Fibroblast of lung (primary cell): Measurements from ENCODE around the gene FLT3LG. TPM values are rescaled to one million over a fixed set of nuclear protein-coding genes. Genes with fewer than 3 reads are reported as not detected.

Experiments
- DNase-seq, 2 donors: peaks; one replicate each; pipeline versions ENCODE4 v3.0.0 to v3.0.0-alpha.2; 2010; ENCODE audit warnings: low read depth in 2 of 2
- H2AFZ ChIP-seq: 2 replicates; pipeline ENCODE4 v1.5.1; 2012; ENCODE audit warnings: low read length, control low read depth, inconsistent platforms
- H3K27ac ChIP-seq: 2 replicates; pipeline ENCODE4 v1.5.1; 2011; ENCODE audit warnings: low read length, control low read depth; ENCODE audit not compliant: insufficient read depth
- H3K27me3 ChIP-seq: 2 replicates; pipeline ENCODE4 v1.5.1; 2011; ENCODE audit warnings: mild to moderate bottlenecking, low read length; ENCODE audit not compliant: control insufficient read depth, insufficient read depth
- H3K36me3 ChIP-seq: 2 replicates; pipeline ENCODE4 v1.5.1; 2011; ENCODE audit warnings: low read length; ENCODE audit not compliant: control insufficient read depth, insufficient read depth
- H3K4me1 ChIP-seq: 2 replicates; pipeline ENCODE4 v1.5.1; 2011; ENCODE audit warnings: low read length; ENCODE audit not compliant: control insufficient read depth, insufficient read depth; ENCODE audit errors: extremely low read depth
- H3K4me2 ChIP-seq: 2 replicates; pipeline ENCODE4 v1.5.1; 2011; ENCODE audit warnings: low read length, control low read depth; ENCODE audit not compliant: insufficient read depth; ENCODE audit errors: extremely low read depth
- H3K4me3 ChIP-seq, 4 experiments: fragments of 200-600 bp in 1 of 4; sonication (generic) in 1 of 4; replicated peaks in 1 of 4; 2 replicates each; pipeline ENCODE4 v1.5.1; 2011 to 2016; ENCODE audit warnings: low read length in 4 of 4, low read depth in 3 of 4, mild to moderate bottlenecking in 3 of 4, control low read depth in 2 of 4, inconsistent platforms in 1 of 4, mixed read lengths in 1 of 4; ENCODE audit not compliant: insufficient read depth in 1 of 4; ENCODE audit errors: control extremely low read depth in 1 of 4
- H3K79me2 ChIP-seq: 2 replicates; pipeline ENCODE4 v1.5.1; 2012; ENCODE audit warnings: mild to moderate bottlenecking, low read length, inconsistent platforms; ENCODE audit not compliant: control insufficient read depth, insufficient read depth
- H3K9ac ChIP-seq: 2 replicates; pipeline ENCODE4 v1.5.1; 2011; ENCODE audit warnings: mild to moderate bottlenecking, low read length, control low read depth; ENCODE audit not compliant: insufficient read depth
- H3K9me3 ChIP-seq: 2 replicates; pipeline ENCODE4 v1.5.1; 2012; ENCODE audit warnings: low read depth, low read length; ENCODE audit not compliant: control insufficient read depth, insufficient read depth
- H4K20me1 ChIP-seq: 2 replicates; pipeline ENCODE4 v1.5.1; 2011; ENCODE audit warnings: low read length; ENCODE audit not compliant: control insufficient read depth, insufficient read depth; ENCODE audit errors: extremely low read depth
- EZH2 ChIP-seq: IDR thresholded peaks from 2 replicates; pipeline ENCODE4 v1.5.1; 2012; ENCODE audit warnings: low read length, control low read depth, mild to moderate bottlenecking; ENCODE audit errors: missing control alignments
- polyA plus RNA-seq, 2 donors: library from polyadenylated mRNA; depleted of rRNA in 1 of 2; stranded (reverse) in 1 of 2; unstranded in 1 of 2; fragments of >200 nt; gene quantifications; 2 replicates each; pipeline ENCODE4 v1.2.1, GENCODE V29; 2011 to 2012; ENCODE audit warnings: missing spikeins in 1 of 2
- total RNA-seq: library from RNA; depleted of rRNA; stranded (reverse); fragments of >200 nt; gene quantifications from 2 replicates; pipeline ENCODE4 v1.2.1, GENCODE V29; 2014
- TF ChIP-seq, protein P1 (sequence below), 2 donors: IDR thresholded peaks in 1 of 2; conservative IDR thresholded peaks in 1 of 2; 1 replicate in 1 of 2; 2 replicates in 1 of 2; pipeline ENCODE4 v1.5.1; 2011 to 2012; ENCODE audit warnings: low read length in 2 of 2, control low read depth in 1 of 2, inconsistent platforms in 1 of 2, low read depth in 1 of 2, mild to moderate bottlenecking in 1 of 2

The FLT3LG gene
- total and polyA plus RNA-seq, 2 donors (not counting 1 experiment from before 2014, with no cell fraction given) = 4.4 to 4.5 TPM

DNA sequence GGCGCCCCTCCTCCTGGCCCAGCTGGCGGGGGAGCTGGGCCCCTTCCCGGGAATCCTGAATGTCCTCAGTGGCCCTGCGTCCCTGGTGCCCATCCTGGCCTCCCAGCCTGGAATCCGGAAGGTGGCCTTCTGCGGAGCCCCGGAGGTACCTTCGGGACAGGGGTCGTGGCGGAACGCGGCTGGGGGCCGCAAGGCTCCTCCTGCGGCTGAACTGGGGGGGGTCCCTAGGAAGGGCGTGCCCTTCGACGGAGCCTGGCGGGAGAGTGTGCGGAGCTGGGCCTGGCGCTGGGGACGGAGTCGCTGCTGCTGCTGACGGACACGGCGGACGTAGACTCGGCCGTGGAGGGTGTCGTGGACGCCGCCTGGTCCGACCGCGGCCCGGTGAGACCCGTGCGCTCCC lies 12.4 kb upstream of the FLT3LG start:
- Histone ChIP-seq H3K4me2 (no peak overlapping the region), H3K9me3 (no peaks in the 10 kb centered on the region), H4K20me1 (no peaks in the 10 kb centered on the region), H3K4me3 (no peak overlapping the region), H3K9ac (no peak overlapping the region), H3K27me3 (no peaks in the 10 kb centered on the region), H3K79me2 (no peaks in the 10 kb centered on the region), H3K36me3 (no peaks in the 10 kb centered on the region), H2AFZ (no peak overlapping the region), H3K27ac (no peak overlapping the region), H3K4me1 (no peaks in the 10 kb centered on the region)
- no peak for DNase-seq
- no peak for TF ChIP-seq EZH2
- TF ChIP-seq, protein P1, sequence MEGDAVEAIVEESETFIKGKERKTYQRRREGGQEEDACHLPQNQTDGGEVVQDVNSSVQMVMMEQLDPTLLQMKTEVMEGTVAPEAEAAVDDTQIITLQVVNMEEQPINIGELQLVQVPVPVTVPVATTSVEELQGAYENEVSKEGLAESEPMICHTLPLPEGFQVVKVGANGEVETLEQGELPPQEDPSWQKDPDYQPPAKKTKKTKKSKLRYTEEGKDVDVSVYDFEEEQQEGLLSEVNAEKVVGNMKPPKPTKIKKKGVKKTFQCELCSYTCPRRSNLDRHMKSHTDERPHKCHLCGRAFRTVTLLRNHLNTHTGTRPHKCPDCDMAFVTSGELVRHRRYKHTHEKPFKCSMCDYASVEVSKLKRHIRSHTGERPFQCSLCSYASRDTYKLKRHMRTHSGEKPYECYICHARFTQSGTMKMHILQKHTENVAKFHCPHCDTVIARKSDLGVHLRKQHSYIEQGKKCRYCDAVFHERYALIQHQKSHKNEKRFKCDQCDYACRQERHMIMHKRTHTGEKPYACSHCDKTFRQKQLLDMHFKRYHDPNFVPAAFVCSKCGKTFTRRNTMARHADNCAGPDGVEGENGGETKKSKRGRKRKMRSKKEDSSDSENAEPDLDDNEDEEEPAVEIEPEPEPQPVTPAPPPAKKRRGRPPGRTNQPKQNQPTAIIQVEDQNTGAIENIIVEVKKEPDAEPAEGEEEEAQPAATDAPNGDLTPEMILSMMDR (conservative IDR thresholded peaks at IDR 0.05 in 1 of 2, IDR thresholded peaks at IDR 0.05 in 1 of 2; ENCODE audit: low read depth in 1 of 2, low read length in 2 of 2) = no peak

DNA sequence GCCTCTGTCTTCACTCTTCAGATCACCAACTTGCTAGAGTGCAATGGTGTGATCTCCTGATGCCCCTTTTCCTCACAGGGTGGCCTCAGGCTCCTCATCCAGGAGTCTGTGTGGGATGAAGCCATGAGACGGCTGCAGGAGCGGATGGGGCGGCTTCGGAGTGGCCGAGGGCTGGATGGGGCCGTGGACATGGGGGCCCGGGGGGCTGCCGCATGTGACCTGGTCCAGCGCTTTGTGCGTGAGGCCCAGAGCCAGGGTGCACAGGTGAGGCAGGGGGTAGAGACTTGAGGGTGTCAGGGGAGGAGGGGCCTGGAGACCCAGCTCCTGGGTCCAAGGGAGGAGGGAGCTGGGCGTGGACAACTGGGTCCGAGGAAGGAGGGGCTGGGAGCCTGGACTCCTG lies 11.5 kb upstream of the FLT3LG start:
- H3K9me3 ChIP-seq = no peaks in the 10 kb centered on the region
- H3K4me2 ChIP-seq = no peak overlapping the region
- H3K4me1 ChIP-seq = no peaks in the 10 kb centered on the region
- no peak overlapping the region for H3K9ac ChIP-seq
- H4K20me1 ChIP-seq = no peaks in the 10 kb centered on the region
- no peaks in the 10 kb centered on the region for H3K36me3 ChIP-seq
- no peak overlapping the region for H3K27ac ChIP-seq
- H2AFZ ChIP-seq = no peak overlapping the region
- H3K79me2 ChIP-seq = no peaks in the 10 kb centered on the region
- no peak for TF ChIP-seq EZH2
- TF ChIP-seq, protein P1 (conservative IDR thresholded peaks at IDR 0.05 in 1 of 2, IDR thresholded peaks at IDR 0.05 in 1 of 2; ENCODE audit: low read depth in 1 of 2, low read length in 2 of 2) = no peak
- no peaks in the 10 kb centered on the region for H3K27me3 ChIP-seq
- no peak for DNase-seq
- H3K4me3 ChIP-seq = no peak overlapping the region

DNA sequence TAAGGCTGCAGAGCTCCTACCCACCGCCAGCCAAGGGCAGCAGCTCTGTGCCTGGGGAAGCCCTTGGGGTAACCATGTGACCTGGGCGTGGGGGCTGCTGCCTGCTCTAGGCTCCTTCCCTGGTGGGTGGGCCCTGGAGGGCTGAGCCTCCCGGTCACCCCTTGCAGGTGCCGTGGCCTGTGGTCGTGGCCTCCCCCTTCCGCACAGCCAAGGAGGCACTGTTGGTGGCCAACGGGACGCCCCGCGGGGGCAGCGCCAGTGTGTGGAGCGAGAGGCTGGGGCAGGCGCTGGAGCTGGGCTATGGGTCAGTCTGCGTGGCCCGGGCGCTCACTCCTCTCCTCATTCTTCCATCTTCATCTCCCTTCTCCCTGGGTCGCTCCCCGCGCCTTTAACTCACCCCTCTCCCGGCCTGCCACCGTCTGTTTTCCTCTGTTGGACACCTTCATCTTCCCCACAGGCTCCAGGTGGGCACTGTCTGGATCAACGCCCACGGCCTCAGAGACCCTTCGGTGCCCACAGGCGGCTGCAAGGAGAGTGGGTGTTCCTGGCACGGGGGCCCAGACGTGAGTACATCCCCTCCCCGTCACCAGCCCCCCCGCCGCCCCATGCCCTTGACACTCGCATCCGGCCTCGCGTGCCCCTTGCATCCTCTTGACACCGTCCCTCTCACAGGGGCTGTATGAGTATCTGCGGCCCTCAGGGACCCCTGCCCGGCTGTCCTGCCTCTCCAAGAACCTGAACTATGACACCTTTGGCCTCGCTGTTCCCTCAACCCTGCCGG lies 9.9 kb upstream of the FLT3LG start:
- H3K27ac ChIP-seq = no peak overlapping the region
- TF ChIP-seq, protein P1 (conservative IDR thresholded peaks at IDR 0.05 in 1 of 2, IDR thresholded peaks at IDR 0.05 in 1 of 2; ENCODE audit: low read depth in 1 of 2, low read length in 2 of 2) = no peak
- no peak for TF ChIP-seq EZH2
- no peaks in the 10 kb centered on the region for H3K79me2 ChIP-seq
- no peak for DNase-seq
- H3K4me1 ChIP-seq = no peaks in the 10 kb centered on the region
- no peaks in the 10 kb centered on the region for H3K36me3 ChIP-seq
- no peak overlapping the region for H3K4me3 ChIP-seq
- H3K9ac ChIP-seq = no peak overlapping the region
- H3K9me3 ChIP-seq = no peaks in the 10 kb centered on the region
- H4K20me1 ChIP-seq = no peaks in the 10 kb centered on the region
- no peak overlapping the region for H2AFZ ChIP-seq
- H3K27me3 ChIP-seq = no peaks in the 10 kb centered on the region
- no peak overlapping the region for H3K4me2 ChIP-seq
